HG03442 (cell line): ENCODE measurements around the gene CARD9.
"Not testable (repeated sequence)": the region's sequence is repeated elsewhere in the genome, so short reads cannot be mapped to it uniquely, and the experiment has no call there.

ENCODE experiments used
- ATAC-seq: cut with Tn5 transposase; IDR thresholded peaks from one replicate; pipeline ENCODE4 v1.9.1; 2021; ENCODE audit warnings: mild to moderate bottlenecking, moderate library complexity; ENCODE audit not compliant: unreplicated experiment

CARD9 gene

DNA sequence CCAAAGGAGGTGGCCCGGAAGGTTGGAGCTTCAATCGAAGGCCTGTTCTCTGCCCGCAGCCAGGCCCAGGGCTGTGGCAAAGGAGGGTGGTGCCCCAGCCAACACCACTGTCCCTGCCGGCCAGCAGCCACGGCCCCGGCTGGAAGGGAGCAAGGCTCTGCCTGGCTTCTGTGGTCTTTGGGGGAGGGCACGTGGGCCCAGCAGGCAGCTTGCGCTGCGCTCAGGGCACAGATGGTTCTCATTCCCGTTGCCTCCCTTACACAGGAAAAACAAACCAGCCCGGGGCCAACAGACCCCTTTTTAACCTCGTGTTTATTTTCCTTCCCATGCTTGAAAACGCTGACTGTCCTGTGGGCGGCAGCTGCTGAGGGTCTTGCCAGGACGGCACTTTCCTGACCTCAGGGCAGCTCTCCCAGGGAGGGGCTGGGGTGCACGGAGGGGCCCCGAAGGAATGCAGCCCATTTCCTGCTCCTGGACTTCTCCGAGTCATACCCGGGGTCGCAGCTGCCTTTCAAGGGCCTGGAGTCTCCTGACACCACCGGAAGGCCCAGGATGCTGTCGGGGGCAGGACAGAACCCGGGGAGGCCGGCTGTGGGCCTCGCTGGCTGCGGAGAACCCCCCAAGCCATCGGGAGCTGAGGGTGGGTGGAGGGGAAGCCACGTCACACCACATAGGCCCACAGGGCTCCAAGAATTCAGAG, 47.3 kb downstream of the CARD9 start:
- ATAC-seq = no peak

GRCh38 chr9:136325358-136325757, 48.1 kb downstream of the CARD9 start:
- ATAC-seq = no peak

- no peak for ATAC-seq
These were observed 48.8 kb downstream of the CARD9 start for GRCh38 chr9:136324501-136325300.

- no peak for ATAC-seq
These were observed 50.1 kb downstream of the CARD9 start for GRCh38 chr9:136323371-136323789.

DNA sequence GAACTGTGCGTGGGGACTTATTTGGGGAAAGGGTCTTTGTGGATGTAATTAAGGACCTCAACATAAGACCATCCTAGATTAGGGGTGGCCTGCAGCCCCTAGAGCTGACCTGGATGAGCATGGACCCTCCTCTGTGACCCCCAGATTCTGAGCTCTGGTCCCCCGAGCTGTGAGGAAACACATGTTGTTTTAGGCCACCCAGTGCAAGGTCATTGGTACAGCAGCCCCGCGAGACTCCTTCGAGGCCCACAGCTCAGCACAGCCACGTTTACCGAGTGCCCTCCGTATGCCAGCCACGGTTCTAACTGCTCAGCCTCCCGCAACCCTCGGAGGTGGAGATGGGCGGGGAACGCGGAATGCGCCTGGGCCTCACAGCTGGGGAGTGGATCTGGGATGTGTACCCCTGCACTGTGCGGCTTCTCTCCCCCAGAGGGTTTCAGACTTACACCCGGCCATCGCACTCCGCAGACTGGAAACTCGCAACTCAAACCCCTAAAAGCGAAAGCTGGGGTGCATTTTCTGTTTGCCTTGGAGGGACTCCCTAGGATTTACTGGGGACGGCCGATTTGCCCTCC, 50.6 kb downstream of the CARD9 start:
- ATAC-seq = no peak

GRCh38 chr9:136321561-136321960, 51.9 kb downstream of the CARD9 start:
- ATAC-seq = no peak

GRCh38 chr9:136320972-136321371, 52.5 kb downstream of the CARD9 start:
- not testable (repeated sequence) for ATAC-seq

DNA sequence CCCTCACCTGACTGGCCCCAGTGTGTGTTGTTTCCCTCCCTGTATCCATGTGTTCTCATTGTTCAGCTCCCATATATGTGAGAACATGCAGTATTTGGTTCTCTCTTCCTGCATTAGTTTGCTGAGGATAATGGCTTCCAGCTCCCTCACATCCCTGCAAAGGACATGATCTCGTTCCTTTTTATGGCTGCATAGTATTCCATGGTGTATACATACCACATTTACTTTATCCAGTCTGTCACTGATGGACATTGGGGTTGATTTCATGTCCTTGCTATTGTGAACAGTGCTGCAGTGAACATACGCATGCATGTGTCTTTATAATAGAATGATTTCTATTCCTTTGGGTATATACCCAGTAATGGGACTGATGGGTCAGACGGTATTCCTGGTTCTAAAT, 53.5 kb downstream of the CARD9 start:
- ATAC-seq = not testable (repeated sequence)

DNA sequence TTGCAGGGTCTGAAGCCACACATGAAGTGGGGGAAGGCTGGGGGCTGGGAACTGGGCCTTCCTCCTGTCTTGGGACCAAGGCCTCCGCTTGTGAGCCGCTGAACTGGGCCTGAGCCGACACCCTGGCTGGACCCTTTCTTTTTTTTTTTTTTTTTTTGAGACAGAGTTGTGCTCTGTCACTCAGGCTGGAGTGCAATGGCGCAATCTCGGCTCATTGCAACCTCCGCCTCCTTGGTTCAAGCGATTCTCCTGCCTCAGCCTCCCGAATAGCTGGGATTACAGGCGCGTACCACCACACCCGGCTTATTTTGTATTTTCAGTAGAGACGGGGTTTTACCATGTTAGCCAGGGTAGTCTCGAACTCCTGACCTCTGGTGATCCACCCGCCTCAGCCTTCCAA, 54.2 kb downstream of the CARD9 start:
- not testable (repeated sequence) for ATAC-seq

GRCh38 chr9:136318776-136319241, 54.7 kb downstream of the CARD9 start:
- no peak for ATAC-seq

DNA sequence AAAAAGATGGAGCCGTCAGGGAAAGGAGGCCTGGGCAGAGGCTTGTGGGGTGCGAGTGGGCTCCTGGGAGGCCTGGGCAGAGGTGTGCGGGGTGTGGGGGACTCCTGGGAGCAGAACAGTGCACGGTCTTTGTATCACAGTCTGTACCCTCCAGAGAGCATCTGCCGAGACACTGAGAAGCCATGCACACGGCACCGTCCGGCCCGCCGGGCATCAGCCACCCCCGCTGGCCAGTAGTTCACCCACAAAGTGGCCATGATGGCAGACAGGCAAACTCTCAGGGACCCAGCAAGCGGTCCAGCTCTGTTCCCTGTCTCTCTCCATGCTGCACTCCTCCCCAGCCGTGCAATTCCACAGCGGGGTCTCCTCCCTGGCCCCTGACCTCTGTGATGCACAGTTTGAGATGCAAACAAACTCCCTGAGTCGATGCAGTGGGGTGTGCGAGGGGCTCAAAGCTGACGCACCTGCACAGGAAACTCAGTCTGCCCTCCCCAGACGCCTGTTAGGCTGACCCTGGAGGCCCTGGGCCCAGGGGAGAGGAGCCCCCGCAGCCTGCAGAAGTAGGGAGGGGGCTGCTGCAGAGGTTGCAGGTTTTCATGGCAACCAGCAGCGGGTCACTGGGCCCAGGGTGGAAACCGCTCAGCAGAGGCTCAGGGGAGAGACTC, 55.2 kb downstream of the CARD9 start:
- ATAC-seq = no peak

DNA sequence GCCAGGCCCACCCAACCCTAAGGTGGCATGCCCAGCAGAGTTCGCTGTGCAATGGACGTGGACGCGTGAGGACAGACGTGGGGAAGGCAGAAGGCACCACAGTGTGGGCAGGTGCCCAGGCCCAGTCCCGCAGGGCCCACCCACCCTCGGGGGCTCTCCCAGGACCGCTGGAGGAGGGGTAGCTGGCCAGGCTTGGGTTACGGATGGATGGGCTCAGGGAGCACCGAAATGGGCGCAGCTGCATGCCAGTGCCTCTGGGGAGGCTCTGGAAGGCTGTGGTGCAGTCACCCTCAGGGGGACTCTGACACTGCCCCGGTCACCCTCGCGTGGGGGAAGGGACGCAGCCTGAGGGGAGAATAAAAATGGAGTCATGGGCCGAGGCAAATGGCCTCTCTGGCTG, 55.8 kb downstream of the CARD9 start:
- no peak for ATAC-seq

GRCh38 chr9:136316896-136317676, 56.4 kb downstream of the CARD9 start:
- no peak for ATAC-seq

- no peak for ATAC-seq
These were observed 57.2 kb downstream of the CARD9 start for GRCh38 chr9:136316271-136316751.

GRCh38 chr9:136314944-136315343, 58.5 kb downstream of the CARD9 start:
- ATAC-seq = no peak

DNA sequence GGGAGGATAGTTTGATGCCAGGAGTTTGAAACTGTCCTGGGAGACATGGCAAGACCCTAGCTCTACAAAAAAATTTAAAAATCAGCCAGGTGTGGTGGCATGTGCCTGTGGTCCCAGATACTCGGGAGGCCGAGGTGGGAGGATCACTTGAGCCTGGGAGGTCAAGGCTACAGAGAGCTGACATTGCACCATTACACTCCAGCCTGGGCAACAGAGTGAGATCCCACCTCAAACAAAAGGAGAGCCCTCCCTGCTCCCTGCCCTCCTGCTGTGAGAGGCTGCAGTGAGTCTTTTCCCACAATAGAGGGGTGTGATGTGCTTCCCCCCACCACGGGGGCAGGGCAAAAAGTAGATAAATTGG, 59.4 kb downstream of the CARD9 start:
- ATAC-seq = no peak
